Measurements from ENCODE around the gene PCNX3.

Gene PCNX3

DNA sequence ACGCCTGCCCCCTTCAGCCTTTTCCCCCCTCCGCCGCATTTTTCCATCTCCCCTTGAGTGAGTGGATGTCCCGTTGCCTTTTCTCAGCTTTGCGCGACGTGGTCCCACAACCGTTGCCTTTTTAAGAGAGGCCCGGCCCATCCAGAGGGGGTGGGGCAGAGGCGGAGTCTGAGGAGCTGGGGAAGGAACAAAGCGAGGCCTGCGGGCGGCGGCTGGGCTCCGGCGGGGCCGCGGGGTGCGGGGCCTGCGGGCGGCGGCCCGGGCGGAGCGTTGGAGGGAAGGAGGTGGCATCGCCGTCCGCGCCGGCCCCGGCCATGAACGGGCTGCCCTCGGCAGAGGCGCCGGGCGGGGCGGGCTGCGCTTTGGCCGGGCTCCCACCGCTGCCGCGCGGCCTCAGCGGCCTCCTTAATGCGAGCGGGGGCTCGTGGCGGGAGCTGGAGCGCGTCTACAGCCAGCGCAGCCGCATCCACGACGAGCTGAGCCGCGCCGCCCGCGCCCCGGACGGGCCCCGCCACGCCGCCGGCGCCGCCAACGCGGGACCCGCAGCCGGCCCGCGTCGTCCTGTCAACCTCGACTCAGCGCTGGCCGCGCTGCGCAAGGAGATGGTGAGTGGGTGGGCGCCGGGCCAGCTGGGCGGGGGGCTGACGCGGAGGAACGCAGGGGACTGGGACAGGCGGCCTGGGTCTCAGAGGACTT, 43.1 kb upstream of the PCNX3 start, which contains the start of gene FAM89B:
FAM89B (plus strand) TSS at position 183 of the 696 bp plus-strand sequence; CDS start at position 315, 132 bp downstream.
- POLR2A ChIA-PET (ENCODE audit: low non-redundant PET): interaction anchor here (0.5 to 2.7 kb wide), 3 partner anchors 31 to 150 kb away, joined by 3 to 16 read pairs (median 6); partner anchors contain the start of gene NEAT1
- DNase-seq (ENCODE audit: low spot score): peak; percentile 77
- H3K27ac ChIP-seq: peak within 1 kb of the TSS; percentile 98
- CTCF ChIA-PET: interaction anchor here (0.6 to 4.7 kb wide), 9 partner anchors 13 to 156 kb away, joined by 3 to 95 read pairs (median 4); no protein-coding TSS in a partner anchor
- TF ChIP-seq, protein P1, sequence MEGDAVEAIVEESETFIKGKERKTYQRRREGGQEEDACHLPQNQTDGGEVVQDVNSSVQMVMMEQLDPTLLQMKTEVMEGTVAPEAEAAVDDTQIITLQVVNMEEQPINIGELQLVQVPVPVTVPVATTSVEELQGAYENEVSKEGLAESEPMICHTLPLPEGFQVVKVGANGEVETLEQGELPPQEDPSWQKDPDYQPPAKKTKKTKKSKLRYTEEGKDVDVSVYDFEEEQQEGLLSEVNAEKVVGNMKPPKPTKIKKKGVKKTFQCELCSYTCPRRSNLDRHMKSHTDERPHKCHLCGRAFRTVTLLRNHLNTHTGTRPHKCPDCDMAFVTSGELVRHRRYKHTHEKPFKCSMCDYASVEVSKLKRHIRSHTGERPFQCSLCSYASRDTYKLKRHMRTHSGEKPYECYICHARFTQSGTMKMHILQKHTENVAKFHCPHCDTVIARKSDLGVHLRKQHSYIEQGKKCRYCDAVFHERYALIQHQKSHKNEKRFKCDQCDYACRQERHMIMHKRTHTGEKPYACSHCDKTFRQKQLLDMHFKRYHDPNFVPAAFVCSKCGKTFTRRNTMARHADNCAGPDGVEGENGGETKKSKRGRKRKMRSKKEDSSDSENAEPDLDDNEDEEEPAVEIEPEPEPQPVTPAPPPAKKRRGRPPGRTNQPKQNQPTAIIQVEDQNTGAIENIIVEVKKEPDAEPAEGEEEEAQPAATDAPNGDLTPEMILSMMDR (conservative IDR thresholded peaks at IDR 0.05; ENCODE audit: low read depth): no peak

GRCh38 chr11:65573391-65574079, 42.0 kb upstream of the PCNX3 start:
- ChIA-PET POLR2A (ENCODE audit: low non-redundant PET) (interaction anchor here (2.7 kb wide), 1 partner anchor 33 kb away, joined by 16 read pairs; no protein-coding TSS in a partner anchor), CTCF (interaction anchor here (0.6 to 4.7 kb wide), 8 partner anchors 14 to 512 kb away, joined by 3 to 95 read pairs (median 4); no protein-coding TSS in a partner anchor)
- peak overlapping the region; percentile 98 for H3K27ac ChIP-seq
- TF ChIP-seq, protein P1 (conservative IDR thresholded peaks at IDR 0.05; ENCODE audit: low read depth): no peak
- no peak for DNase-seq (ENCODE audit: low spot score)

- ChIA-PET POLR2A (ENCODE audit: low non-redundant PET) (no interaction called here), CTCF (interaction anchor here (0.6 to 4.7 kb wide), 5 partner anchors 14 to 511 kb away, joined by 3 to 95 read pairs (median 5); no protein-coding TSS in a partner anchor)
- peak overlapping the region; percentile 98 for H3K27ac ChIP-seq
- TF ChIP-seq, protein P1 (conservative IDR thresholded peaks at IDR 0.05; ENCODE audit: low read depth): peak; percentile 95
- peak; percentile 92 for DNase-seq (ENCODE audit: low spot score)
Observed at GRCh38 chr11:65574109-65574810, 41.3 kb upstream of the PCNX3 start.

DNA sequence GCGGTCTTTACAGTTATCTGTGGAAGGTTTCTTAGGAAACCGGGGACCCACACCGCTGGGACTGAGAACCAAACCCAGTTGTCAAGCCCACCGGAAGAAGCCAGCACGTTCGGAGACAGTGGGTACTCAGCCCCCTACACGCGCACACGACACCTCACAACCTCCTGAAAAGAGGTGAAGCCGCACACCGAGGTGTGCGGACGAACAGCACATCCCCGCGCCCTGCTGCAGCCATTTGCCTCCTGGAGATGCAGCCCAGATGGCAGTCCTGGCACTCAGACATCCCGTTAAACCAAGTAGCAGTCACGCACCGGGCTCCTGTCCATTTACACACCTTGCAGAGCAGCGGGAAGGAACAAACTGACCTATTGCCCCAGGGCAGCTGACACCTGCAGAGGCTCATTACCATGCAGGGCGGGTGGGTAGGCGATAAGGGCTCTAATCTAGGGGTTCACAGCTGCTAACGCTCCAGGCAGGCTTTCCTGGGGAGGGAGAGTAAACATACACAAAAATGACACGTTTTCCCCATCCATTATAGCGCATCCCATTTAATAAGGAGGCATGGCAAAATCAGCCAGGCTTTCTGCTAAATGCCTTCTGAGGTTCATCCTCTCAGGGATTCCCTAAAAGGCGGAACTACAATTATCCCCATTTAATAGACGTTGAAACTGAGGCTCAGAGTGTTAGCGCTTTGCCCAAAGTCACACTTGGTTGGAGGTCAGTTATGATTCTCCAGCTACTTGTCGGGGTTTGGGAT, 40.6 kb upstream of the PCNX3 start:
- TF ChIP-seq, protein P1 (conservative IDR thresholded peaks at IDR 0.05; ENCODE audit: low read depth): no peak
- ChIA-PET POLR2A (ENCODE audit: low non-redundant PET) (interaction anchor here (0.6 kb wide), 1 partner anchor 40 kb away, joined by 3 read pairs; the partner anchor contains the start of gene PCNX3), CTCF (interaction anchor here (0.9 to 2.7 kb wide), 2 partner anchors 13 to 19 kb away, joined by 5 to 6 read pairs; no protein-coding TSS in a partner anchor)
- peak overlapping the region; percentile 98 for H3K27ac ChIP-seq
- DNase-seq (ENCODE audit: low spot score): no peak

DNA sequence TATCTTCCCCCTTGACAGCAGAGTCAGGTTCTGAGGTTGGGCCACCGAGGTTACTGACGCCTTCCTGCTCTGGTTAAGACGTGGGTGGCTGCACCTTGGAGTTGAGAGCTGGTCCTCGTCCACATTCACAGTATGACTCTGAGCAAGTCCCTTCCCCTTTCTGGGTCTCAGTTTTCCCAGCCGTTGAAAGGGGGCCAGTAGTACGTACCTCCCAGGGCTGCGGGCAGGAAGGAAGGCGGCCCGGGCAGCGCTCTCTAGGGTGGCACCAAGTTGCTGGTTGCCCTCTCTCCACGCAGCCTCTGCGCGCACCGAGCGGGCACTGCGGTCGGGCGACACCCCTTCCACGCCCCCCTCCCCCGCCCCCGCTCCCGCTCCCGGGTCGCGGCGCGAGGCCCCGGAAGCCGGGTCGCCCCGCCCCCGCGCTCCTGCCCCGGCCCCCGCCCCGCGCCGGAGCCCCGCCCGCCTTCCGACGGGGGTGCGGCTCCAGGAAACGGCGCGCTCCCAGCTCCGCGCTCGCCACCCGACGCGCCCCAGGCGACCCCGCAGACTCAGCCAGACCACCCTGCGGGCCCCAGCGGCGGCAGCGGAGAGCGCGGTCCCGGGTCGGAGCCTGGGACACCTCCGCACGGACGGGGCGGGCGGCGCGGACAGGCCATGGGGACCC, 39.9 kb upstream of the PCNX3 start, which contains the start of gene EHBP1L1:
EHBP1L1 (plus strand) TSS at position 486 of the 664 bp plus-strand sequence. CDS start 250 bp downstream, outside the sequence.
- POLR2A ChIA-PET (ENCODE audit: low non-redundant PET): interaction anchor here (0.6 kb wide), 1 partner anchor 39 kb away, joined by 3 read pairs; the partner anchor contains the start of gene PCNX3

More for the DNA sequence above, 39.9 kb upstream of the PCNX3 start, which contains the start of gene EHBP1L1:
- TF ChIP-seq, protein P1 (conservative IDR thresholded peaks at IDR 0.05; ENCODE audit: low read depth): no peak
- peak; percentile 74 for DNase-seq (ENCODE audit: low spot score)
- peak within 1 kb of the TSS; percentile 98 for H3K27ac ChIP-seq
- CTCF ChIA-PET: interaction anchor here (0.9 to 2.7 kb wide), 2 partner anchors 12 to 18 kb away, joined by 5 to 6 read pairs; no protein-coding TSS in a partner anchor

Data from RWPE1 (cell line).